Mesenchymal stem cell (in vitro differentiated cells and primary cell): ENCODE measurements around the gene ZG16B.

ENCODE experiments used
- DNase-seq: peaks from one replicate; pipeline ENCODE4 v3.0.0-alpha.2; 2013
- H2AFZ ChIP-seq: one replicate; pipeline ENCODE4 v1.6.1; 2013; ENCODE audit warnings: low read depth, mild to moderate bottlenecking, control low read depth, inconsistent platforms, low read length, moderate library complexity
- H2AK5ac ChIP-seq: 2 replicates; pipeline ENCODE4 v1.6.1; 2013; ENCODE audit warnings: low read length, moderate library complexity, mild to moderate bottlenecking, inconsistent platforms; ENCODE audit not compliant: severe bottlenecking
- H2BK120ac ChIP-seq: one replicate; pipeline ENCODE4 v1.6.1; 2013; ENCODE audit warnings: low read depth, mild to moderate bottlenecking, inconsistent platforms, low read length, moderate library complexity
- H2BK12ac ChIP-seq, 2 experiments: one replicate each; pipeline ENCODE4 v1.6.1; 2013; ENCODE audit warnings: inconsistent platforms in 2 of 2, low read length in 2 of 2, mild to moderate bottlenecking in 2 of 2, moderate library complexity in 2 of 2, control low read depth in 1 of 2
- H2BK15ac ChIP-seq: one replicate; pipeline ENCODE4 v1.6.1; 2013; ENCODE audit warnings: mild to moderate bottlenecking, low read depth, inconsistent platforms; ENCODE audit not compliant: poor library complexity, severe bottlenecking
- H2BK5ac ChIP-seq: 2 replicates; pipeline ENCODE4 v1.6.1; 2013; ENCODE audit warnings: low read depth, mild to moderate bottlenecking, low read length, control low read depth, inconsistent platforms; ENCODE audit not compliant: poor library complexity, severe bottlenecking
- H3K14ac ChIP-seq, 2 experiments: one replicate each; pipeline ENCODE4 v1.6.1; 2013; ENCODE audit warnings: inconsistent platforms in 2 of 2, low read length in 2 of 2, control low read depth in 1 of 2, mild to moderate bottlenecking in 1 of 2, moderate library complexity in 1 of 2
- H3K18ac ChIP-seq, 2 experiments: one replicate each; pipeline ENCODE4 v1.6.1; 2013; ENCODE audit warnings: inconsistent platforms in 2 of 2, low read length in 2 of 2, control low read depth in 1 of 2, low read depth in 1 of 2, mild to moderate bottlenecking in 1 of 2
- H3K23ac ChIP-seq, 2 experiments: one replicate each; pipeline ENCODE4 v1.6.1; 2013; ENCODE audit warnings: inconsistent platforms in 2 of 2, low read length in 2 of 2, mild to moderate bottlenecking in 2 of 2, moderate library complexity in 2 of 2, control low read depth in 1 of 2
- H3K27ac ChIP-seq: 2 replicates; pipeline ENCODE4 v1.5.1; 2013; ENCODE audit warnings: mild to moderate bottlenecking, moderate library complexity, low read length, control low read depth, inconsistent platforms; ENCODE audit not compliant: poor library complexity, severe bottlenecking
- H3K27me3 ChIP-seq, 2 experiments: 2 replicates each; pipeline versions ENCODE4 v1.6.1 to v1.7.0; 2013; ENCODE audit warnings: low read length in 2 of 2, mild to moderate bottlenecking in 2 of 2, moderate library complexity in 2 of 2, control low read depth in 1 of 2, inconsistent platforms in 1 of 2; ENCODE audit not compliant: control insufficient read depth in 1 of 2, insufficient read depth in 1 of 2
- H3K36me3 ChIP-seq, 2 experiments: 2 replicates each; pipeline versions ENCODE4 v1.6.1 to v1.7.0; 2013; ENCODE audit warnings: low read length in 2 of 2, control low read depth in 1 of 2, inconsistent platforms in 1 of 2, low read depth in 1 of 2, mild to moderate bottlenecking in 1 of 2; ENCODE audit not compliant: insufficient read depth in 2 of 2, control insufficient read depth in 1 of 2
- H3K4ac ChIP-seq, 2 experiments: one replicate each; pipeline ENCODE4 v1.6.1; 2013; ENCODE audit warnings: inconsistent platforms in 2 of 2, low read length in 2 of 2, mild to moderate bottlenecking in 2 of 2, moderate library complexity in 2 of 2, control low read depth in 1 of 2, low read depth in 1 of 2
- H3K4me1 ChIP-seq: 2 replicates; pipeline ENCODE4 v1.6.1; 2013; ENCODE audit warnings: low read depth, low read length, control low read depth; ENCODE audit not compliant: control insufficient read depth, insufficient read depth
- H3K4me2 ChIP-seq: 2 replicates; pipeline ENCODE4 v1.6.1; 2013; ENCODE audit warnings: low read length, mild to moderate bottlenecking, inconsistent platforms; ENCODE audit not compliant: poor library complexity, severe bottlenecking
- H3K4me3 ChIP-seq, 2 experiments: 2 replicates each; pipeline versions ENCODE4 v1.5.1 to v1.7.0; 2013; ENCODE audit warnings: low read length in 2 of 2, mild to moderate bottlenecking in 2 of 2, control low read depth in 1 of 2, low read depth in 1 of 2; ENCODE audit not compliant: insufficient read depth in 1 of 2
- H3K79me1 ChIP-seq: replicated peaks from 2 replicates; pipeline ENCODE4 v1.6.1; 2013; ENCODE audit warnings: mild to moderate bottlenecking, control low read depth, low read length, inconsistent platforms; ENCODE audit not compliant: poor library complexity, severe bottlenecking
- H3K9ac ChIP-seq: 2 replicates; pipeline ENCODE4 v1.7.0; 2013; ENCODE audit warnings: mild to moderate bottlenecking, low read length, moderate library complexity
- H3K9me3 ChIP-seq: 2 replicates; pipeline ENCODE4 v1.7.0; 2013; ENCODE audit warnings: mild to moderate bottlenecking, low read length; ENCODE audit not compliant: control insufficient read depth
- H4K8ac ChIP-seq: one replicate; pipeline ENCODE4 v1.6.1; 2013; ENCODE audit warnings: inconsistent platforms, mild to moderate bottlenecking, low read length, moderate library complexity
- H4K91ac ChIP-seq: one replicate; pipeline ENCODE4 v1.6.1; 2013; ENCODE audit warnings: mild to moderate bottlenecking, low read length, inconsistent platforms
- WGBS: methylation state at CpG from one replicate; pipeline ENCODE4 v1.1.7; 2013; ENCODE audit warnings: mixed read lengths; 5-methylcytosine and 5-hydroxymethylcytosine counted together

Gene ZG16B

DNA sequence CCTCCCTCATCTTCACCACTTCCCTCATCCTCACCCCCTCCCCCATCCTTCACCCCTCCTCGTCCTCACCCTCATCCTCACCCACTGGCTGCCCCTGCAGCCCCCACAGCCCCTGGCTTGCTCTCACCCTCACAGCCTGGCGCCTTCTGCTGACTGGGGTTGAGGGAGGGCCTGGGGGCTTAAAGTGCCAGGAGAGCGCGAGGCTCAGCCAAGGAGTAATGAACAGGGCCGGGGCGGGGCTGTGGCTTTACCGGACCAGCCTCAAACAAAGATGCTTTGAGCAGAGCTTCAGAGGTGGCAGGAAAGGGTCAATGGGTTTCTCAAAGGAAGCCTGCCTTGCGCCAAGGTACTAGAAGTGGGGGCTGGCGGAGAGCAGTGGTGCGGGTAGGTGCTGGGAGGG is 42.7 kb upstream of the ZG16B start, which contains the start of gene PRSS33:
TSS of gene PRSS33 (minus strand) at position 155 of the 400 bp plus-strand sequence. CDS start 1,013 bp downstream, outside the sequence.
- no peak within 1 kb of the TSS for H3K18ac ChIP-seq
- H3K4ac ChIP-seq = no peak within 1 kb of the TSS
- peaks cover 2% of the 10 kb centered on the region for H3K4me1 ChIP-seq
- WGBS = 68% methylated on average over 9 of the region's 10 CpGs
- peaks cover 23 to 84% of the 10 kb centered on the region in 2 experiments for H3K27me3 ChIP-seq
- no peaks in the 10 kb centered on the region for H3K79me1 ChIP-seq
- H2BK120ac ChIP-seq = no peak within 1 kb of the TSS
- peak within 1 kb of the TSS in 1 of 2 experiments; percentile 34 for H3K23ac ChIP-seq
- H3K36me3 ChIP-seq = no peaks in the 10 kb centered on the region
- no peak within 1 kb of the TSS for H3K9ac ChIP-seq
- no peak within 1 kb of the TSS for H2AK5ac ChIP-seq
- H4K8ac ChIP-seq = no peak within 1 kb of the TSS
- no peak within 1 kb of the TSS for H2BK12ac ChIP-seq
- DNase-seq = no peak
- no peak within 1 kb of the TSS for H3K27ac ChIP-seq
- no peak within 1 kb of the TSS for H3K4me3 ChIP-seq
- H3K4me2 ChIP-seq = no peak within 1 kb of the TSS
- peak within 1 kb of the TSS; percentile 78 for H2BK15ac ChIP-seq
- no peak within 1 kb of the TSS for H3K14ac ChIP-seq
- no peak within 1 kb of the TSS for H2BK5ac ChIP-seq
- no peak within 1 kb of the TSS for H4K91ac ChIP-seq
- H2AFZ ChIP-seq = no peak within 1 kb of the TSS
- no peaks in the 10 kb centered on the region for H3K9me3 ChIP-seq

DNA sequence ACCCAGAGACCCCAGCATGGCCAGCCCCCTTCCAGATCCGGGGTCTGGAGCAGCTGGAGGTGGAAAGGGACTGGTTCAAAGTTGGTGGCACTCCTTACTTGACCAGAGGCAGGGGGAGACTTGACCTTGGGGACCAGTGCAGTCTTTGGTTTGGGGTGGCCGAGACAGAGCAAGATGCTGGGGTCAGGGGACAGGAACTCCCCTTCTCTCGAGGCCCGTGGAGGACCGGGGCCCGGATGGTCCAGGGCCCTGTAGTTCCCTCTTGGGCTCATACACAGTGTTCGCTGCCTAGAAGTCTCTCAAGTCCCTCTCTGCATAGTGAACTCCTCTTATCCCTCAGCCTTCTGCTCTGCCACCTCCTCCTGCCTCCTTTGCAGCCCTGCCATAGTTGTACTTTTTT is 42.1 kb upstream of the ZG16B start:
- 64% methylated on average over 7 of the region's 7 CpGs for WGBS
- H3K27me3 ChIP-seq = peaks cover 23 to 85% of the 10 kb centered on the region in 2 experiments
- H3K23ac ChIP-seq = no peak overlapping the region
- no peak overlapping the region for H4K91ac ChIP-seq
- H2AFZ ChIP-seq = no peak overlapping the region
- H2AK5ac ChIP-seq = no peak overlapping the region
- no peak overlapping the region for H2BK120ac ChIP-seq
- H3K14ac ChIP-seq = no peak overlapping the region
- no peak overlapping the region for H3K4ac ChIP-seq
- no peak overlapping the region for H3K4me3 ChIP-seq
- DNase-seq = no peak
- H3K4me1 ChIP-seq = peaks cover 2% of the 10 kb centered on the region
- H3K36me3 ChIP-seq = no peaks in the 10 kb centered on the region
- H2BK15ac ChIP-seq = peak overlapping the region; percentile 78
- H3K79me1 ChIP-seq = no peaks in the 10 kb centered on the region
- H3K27ac ChIP-seq = no peak overlapping the region
- no peak overlapping the region for H3K9ac ChIP-seq
- H4K8ac ChIP-seq = no peak overlapping the region
- no peak overlapping the region for H3K4me2 ChIP-seq
- no peak overlapping the region for H2BK5ac ChIP-seq
- H3K9me3 ChIP-seq = no peaks in the 10 kb centered on the region
- H2BK12ac ChIP-seq = no peak overlapping the region
- H3K18ac ChIP-seq = no peak overlapping the region

DNA sequence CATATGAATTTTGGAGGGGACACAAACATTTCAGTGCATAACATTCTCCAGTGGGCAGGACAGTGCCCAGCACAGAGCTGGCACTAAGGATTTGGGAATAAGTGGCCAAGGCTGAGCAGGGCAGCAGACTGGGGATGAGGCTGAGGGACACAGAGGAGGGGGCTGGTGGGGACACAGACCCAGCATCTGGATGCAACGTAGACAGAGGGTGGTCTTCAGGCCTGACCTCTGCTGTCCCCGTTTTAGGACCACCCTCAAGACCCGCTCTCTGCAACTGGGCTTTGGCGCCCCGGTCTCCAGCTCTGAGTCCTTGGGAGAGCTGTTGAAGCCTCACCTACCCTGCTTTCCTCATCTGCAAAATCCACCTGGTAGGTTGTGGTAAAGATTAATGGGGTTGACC is 39.5 kb upstream of the ZG16B start:
- Histone ChIP-seq H3K9me3 (no peaks in the 10 kb centered on the region), H3K36me3 (no peaks in the 10 kb centered on the region), H3K18ac (no peak overlapping the region), H3K27ac (no peak overlapping the region), H3K79me1 (no peaks in the 10 kb centered on the region), H2AK5ac (no peak overlapping the region), H3K4me2 (no peak overlapping the region), H3K27me3 (peaks cover 23 to 73% of the 10 kb centered on the region in 2 experiments), H2BK12ac (no peak overlapping the region), H3K4me3 (no peak overlapping the region), H3K4ac (no peak overlapping the region), H2BK5ac (no peak overlapping the region), H3K4me1 (no peaks in the 10 kb centered on the region), H4K8ac (no peak overlapping the region), H3K9ac (no peak overlapping the region), H2BK120ac (no peak overlapping the region), H4K91ac (peak overlapping the region; percentile 5), H3K23ac (no peak overlapping the region), H3K14ac (no peak overlapping the region), H2AFZ (no peak overlapping the region), H2BK15ac (no peak overlapping the region)
- 82% methylated on average over 5 of the region's 5 CpGs for WGBS
- no peak for DNase-seq

DNA sequence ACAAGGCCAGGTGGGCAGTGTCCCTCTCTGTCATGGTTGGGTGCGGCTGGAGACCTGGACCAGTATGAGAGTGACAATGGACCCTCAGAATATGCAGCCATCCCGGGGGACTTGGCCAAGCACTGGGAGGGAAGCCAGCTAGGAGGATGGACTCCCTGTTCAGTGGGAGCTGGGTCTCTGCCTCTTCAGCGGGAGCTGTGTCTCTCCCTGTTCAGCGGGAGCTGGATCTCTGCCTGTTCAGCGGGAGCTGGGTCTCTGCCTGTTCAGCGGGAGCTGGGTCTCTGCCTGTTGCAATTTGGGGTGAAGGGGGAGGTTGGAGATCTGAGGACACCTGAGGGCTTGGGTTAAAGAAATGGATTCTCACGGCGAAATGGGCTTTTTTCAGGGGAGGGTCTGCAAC is 38.9 kb upstream of the ZG16B start:
- WGBS = 90% methylated on average over 7 of the region's 8 CpGs
- Histone ChIP-seq H3K9ac (no peak overlapping the region), H2AK5ac (no peak overlapping the region), H3K18ac (no peak overlapping the region), H2BK120ac (no peak overlapping the region), H3K9me3 (no peaks in the 10 kb centered on the region), H3K27ac (no peak overlapping the region), H2BK5ac (no peak overlapping the region), H3K79me1 (no peaks in the 10 kb centered on the region), H3K4me2 (no peak overlapping the region), H3K4me1 (no peaks in the 10 kb centered on the region), H3K4me3 (no peak overlapping the region), H3K4ac (no peak overlapping the region), H2AFZ (no peak overlapping the region), H4K91ac (no peak overlapping the region), H3K36me3 (no peaks in the 10 kb centered on the region), H3K27me3 (peaks cover 27 to 72% of the 10 kb centered on the region in 2 experiments), H2BK12ac (no peak overlapping the region), H2BK15ac (no peak overlapping the region), H4K8ac (no peak overlapping the region), H3K23ac (no peak overlapping the region), H3K14ac (no peak overlapping the region)
- DNase-seq = no peak
